ENCODE measurements around the gene MED16.
A peak's percentile ranks its signal among the peaks of the same experiment; 100 is the strongest.

The MED16 gene, protein sequence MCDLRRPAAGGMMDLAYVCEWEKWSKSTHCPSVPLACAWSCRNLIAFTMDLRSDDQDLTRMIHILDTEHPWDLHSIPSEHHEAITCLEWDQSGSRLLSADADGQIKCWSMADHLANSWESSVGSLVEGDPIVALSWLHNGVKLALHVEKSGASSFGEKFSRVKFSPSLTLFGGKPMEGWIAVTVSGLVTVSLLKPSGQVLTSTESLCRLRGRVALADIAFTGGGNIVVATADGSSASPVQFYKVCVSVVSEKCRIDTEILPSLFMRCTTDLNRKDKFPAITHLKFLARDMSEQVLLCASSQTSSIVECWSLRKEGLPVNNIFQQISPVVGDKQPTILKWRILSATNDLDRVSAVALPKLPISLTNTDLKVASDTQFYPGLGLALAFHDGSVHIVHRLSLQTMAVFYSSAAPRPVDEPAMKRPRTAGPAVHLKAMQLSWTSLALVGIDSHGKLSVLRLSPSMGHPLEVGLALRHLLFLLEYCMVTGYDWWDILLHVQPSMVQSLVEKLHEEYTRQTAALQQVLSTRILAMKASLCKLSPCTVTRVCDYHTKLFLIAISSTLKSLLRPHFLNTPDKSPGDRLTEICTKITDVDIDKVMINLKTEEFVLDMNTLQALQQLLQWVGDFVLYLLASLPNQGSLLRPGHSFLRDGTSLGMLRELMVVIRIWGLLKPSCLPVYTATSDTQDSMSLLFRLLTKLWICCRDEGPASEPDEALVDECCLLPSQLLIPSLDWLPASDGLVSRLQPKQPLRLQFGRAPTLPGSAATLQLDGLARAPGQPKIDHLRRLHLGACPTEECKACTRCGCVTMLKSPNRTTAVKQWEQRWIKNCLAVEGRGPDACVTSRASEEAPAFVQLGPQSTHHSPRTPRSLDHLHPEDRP

DNA sequence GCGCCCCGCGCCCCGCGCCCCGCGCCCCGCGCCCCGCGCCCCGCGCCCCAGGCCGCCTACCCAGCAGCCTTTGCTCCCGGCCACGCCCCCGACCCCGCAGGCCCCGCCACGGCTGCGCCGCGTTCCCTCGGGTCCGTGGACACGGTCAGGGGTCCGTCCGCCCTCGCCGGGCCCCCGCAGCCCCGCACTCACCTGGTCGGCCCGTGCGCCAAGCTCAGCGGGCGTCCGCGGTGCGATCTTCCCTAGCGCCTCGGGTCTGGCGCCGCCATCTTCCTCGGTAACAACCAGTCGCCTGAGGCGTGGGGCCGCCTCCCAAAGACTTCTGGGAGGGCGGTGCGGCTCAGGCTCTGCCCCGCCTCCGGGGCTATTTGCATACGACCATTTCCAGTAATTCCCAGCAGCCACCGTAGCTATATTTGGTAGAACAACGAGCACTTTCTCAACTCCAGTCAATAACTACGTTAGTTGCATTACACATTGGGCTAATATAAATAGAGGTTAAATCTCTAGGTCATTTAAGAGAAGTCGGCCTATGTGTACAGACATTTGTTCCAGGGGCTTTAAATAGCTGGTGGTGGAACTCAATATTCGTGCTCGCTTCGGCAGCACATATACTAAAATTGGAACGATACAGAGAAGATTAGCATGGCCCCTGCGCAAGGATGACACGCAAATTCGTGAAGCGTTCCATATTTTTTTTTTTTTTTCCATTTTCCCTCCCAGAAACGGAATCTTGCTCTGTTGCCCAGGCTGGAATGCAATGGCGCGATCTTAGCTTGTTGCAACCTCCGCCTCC lies at the start of gene MED16, which contains the start of gene RNU6-9:
Gene MED16, minus strand, starts transcription at position 294 of the 796 bp plus-strand sequence. CDS start 2,056 bp downstream, outside the sequence.
Gene RNU6-9, plus strand, starts transcription at position 591 of the 796 bp plus-strand sequence.
- peak; percentile 69 for DNase-seq

DNA sequence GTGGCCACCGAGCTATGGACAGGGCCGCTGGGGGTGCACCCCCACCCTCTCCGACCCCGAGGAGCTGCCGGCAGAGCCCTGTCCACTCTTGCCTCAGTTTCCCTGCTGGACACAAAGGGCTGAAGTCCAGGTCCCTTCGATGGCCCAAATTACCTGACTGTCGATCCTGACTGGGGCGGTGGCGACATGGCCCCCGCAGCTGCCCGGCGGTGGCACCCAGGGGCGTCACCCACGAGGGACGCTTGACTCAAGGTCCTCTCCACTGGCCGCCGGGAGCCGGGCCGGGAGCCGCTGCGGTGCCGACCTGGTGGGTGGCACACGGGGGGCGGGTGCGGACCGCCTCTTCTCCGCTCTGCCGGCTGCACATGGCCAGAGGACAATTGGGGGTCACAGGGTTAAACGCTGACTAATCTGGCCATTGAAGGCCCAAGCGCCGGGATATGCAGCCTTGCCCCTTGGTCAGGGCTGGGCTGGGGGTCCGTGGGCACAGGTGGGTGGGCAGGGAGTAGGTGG lies 49.2 kb upstream of the MED16 start:
- no peak for DNase-seq

DNA sequence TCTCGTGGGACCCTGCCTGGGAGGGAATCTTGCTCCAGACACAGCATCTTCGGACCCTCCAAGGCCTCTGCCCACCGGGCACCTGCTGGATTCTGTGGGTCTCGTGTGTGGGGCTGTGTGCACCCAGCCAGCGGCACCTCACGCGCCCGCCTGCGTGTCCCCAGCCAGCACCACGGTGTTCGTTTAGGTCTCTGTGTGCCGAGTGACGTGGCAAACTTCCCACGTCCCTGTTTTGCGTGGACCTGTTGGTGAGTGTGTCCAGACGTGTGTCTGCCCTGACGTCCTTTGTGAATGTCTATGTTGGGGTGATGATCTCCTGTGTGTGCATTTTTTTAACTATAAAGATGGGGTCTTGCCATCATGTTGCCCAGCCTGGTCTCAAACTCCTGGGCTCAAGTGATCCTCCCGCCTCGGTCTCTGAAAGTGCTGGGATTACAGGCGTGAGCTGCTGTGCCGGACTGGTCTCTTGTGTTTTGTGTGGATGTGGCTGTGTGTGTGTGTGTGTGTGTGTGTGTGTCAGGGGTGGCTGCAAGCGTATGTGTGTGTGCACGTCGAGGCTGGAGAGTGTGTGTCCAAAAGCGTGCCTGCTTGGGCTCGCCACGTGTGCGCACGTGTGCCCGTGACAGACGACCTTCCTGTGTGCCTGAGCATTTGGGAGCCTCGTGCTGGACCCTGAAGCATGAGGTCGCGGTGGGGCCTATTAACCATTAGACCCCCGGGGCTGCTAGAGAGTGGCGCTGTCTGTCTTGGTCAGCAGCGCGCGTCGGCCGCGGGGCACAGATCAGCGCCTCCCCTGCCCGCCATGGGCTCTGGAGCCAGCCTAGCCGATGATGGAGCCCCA lies 48.5 kb upstream of the MED16 start:
- no peak for DNase-seq

DNA sequence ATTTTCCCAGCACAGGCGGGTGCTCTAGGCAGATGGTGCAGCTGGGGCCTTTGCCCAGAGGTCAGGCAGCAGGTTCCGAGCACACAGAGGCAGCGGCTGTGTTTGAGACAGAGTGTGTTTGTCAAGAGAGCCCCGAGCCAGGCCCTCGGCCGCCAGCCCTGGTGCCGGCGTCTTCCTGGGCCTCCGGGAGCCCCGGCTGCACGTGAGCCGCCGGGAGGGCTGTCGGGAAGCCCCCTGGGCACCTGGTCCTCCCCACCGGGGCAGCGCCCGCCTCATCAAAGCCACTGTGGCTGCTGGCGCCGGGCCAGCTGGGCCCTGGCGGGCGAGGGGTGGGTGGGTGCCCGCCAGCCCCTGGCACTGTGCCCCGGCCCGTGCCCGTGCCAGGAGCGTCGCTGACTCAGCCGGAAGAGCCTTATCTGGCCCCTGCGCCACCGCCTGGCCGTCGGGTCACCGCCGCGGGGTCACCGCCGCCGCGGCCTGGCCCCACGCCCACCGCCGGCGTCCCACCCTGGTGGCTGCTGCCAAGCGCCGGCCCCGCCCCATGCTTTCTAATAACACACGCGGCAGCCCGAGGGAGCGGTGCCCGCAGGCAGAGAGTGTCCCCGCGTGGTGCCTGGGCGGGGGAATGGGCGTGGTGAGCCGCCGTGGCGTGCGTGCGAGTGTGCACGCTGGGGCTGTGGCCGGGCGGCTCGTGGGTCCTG lies 47.8 kb upstream of the MED16 start:
- DNase-seq, result peak; percentile 59

DNA sequence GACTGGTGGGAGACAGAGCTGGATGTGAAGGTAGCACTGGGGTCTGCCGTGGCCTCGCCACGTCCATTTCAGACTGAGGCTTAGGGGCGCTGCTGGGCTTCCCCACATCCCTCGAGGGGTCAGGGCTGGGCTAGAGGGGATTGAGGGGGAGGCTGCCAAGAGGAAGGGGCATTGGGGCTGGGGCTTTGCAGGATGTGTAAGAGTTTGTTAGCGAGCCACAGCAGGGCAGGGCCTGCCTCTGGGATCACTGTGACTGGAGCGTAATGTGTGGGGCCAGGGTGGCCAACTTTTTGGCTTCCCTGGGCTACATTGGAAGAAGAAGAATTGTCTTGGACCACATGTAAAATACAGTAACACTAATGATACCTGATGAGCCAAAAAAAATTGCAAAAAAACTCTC lies 46.9 kb upstream of the MED16 start:
- DNase-seq, result no peak

DNA sequence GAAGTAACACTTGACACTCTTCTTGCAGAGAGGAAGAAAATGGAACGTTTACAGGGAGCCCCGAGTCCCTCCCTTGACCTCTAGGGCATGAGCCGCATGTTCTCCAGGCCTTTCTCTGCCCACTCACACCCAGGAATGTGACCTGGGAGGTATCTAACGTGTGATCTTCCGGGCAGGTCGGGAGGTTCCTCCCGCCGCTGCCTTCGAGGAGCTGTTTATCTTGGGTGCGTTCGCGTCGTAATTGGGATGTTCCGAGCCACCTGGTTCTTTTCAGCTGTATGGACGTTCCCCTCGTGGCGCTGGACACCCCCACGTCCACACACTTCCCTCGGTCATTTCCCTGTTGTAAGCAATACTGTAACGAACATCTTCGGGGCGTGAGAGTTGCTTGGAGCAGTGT lies 46.5 kb upstream of the MED16 start:
- DNase-seq, result no peak

DNA sequence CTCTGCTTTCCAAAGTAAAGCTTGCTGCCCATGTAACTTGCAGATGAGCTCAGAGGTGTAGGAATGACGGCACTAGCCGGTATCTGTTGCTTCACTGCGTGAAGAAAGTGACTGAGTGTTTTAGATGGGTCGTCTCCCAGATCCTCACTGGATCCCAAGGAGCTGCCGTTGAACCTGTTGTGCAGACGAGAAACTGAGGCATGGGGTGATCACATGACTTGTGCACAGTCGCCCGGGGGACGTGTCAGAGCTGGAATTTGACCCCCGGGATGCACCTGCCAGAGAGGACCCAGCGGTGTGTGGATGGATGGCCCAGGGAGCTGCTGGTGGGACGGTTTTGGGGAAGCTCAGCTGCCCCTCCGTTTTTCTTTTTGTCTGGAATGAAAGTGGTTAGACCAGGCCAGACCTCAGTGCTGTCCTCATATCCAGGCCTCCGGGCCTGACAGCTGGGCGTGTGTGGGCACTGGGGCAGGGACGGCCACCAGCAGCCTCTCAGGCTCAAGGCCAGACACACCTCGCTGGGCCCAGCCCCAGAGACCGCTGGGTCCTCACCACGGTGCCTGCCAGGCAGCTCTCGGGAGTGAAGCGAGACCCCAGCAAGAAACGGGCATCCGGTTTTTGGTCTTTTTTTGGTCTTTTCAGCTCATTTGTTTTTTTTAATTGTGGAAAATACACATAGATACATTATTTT lies 45.4 kb upstream of the MED16 start:
- no peak for DNase-seq

DNA sequence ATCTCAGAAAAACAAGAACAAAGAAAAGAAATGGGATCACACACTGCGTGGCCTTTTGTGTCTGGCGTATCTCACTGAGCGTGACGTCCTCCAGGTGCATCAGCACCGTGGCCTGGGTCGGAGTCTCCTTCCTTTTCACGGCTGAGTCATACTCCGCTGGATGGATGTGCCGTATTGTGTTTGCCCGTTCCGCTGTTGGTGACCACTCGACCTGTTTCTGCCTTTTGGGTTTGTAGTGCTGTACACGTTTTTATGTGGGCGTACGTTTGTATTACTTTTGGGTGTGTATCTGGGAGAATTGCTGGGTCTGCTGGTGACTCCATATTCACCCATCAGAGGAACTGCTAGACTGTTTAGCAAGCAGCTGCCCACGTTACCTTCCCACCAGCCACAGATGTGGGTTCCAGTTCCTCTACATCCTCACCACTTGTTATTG lies 44.3 kb upstream of the MED16 start:
- DNase-seq, result no peak

DNA sequence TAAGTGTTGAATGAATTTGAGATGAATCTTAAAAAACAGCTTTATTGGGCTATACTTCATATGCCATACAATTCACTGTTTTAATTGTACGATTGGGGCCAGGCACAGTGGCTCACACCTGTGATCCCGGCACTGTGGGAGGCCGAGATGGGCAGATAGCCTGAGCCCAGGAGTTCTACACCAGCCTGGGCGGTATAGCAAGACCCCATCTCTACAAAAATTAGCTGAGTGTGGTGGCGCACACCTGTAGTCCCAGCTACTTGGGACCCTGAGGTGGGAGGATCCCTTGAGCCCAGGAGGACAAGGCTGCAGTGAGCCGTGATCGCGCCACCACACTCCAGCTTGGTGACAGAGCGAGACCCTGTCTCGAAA lies 43.2 kb upstream of the MED16 start:
- DNase-seq, result no peak

DNA sequence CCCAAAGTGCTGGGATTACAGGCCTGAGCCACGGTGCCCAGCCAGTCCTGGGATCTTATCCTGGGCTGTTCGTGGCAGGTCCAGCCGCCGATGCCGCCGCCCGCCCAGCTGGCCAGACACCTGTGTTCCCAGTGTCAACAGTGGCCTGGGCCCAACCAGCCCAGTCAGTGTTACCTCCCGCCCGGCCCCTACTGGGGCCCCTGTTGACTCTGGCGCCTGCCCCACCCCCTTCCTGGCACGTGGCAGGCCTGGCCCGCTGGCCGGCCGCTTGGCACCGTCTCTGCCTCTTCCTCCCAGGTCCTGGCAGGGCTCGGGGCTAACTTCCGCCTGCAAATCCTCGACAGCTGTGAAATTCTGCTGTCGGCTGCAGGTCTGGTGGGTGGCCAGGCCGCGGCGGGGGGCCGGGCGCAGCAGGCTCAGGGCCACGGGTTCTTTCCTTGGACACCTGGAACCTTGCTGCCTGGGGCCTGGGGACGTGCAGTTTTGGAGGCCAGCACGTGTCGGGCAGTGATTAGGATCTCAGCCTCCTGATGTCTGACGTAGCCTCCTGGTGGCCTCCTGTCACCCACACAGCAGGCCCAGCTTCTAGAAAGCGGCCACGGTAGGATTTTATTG lies 42.0 kb upstream of the MED16 start:
- no peak for DNase-seq

DNA sequence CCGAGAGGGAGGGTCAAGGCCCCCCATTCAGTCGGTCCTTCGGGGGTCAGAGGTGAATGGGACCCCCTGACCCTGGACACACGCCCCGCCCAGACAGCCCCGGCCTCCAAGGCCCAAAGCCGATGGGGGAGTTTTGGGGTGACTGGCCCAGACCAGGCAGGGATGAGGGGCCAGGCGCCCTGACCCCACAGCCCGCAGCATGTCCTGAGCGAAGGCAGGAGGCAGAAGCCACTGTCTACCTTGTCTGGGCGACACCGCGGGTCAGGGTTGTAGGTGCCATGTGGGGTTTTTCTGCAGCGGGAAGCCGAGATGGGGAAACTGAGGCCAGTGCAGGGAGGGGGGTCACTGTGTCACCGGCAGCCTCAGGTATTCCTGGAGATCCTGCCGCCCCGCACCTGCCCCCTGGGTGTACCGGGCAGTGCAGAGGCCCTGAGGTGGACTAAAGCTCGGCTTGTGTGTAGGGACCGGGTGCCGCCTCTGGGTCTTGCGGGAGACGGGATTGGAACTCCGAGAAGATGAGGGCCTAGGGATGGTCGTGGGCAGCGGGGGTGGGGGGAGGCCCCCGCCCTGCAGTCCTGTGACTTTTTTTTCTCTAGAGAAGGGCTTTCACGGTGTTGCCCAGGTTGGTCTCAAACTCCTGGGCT lies 41.3 kb upstream of the MED16 start:
- no peak for DNase-seq

DNA sequence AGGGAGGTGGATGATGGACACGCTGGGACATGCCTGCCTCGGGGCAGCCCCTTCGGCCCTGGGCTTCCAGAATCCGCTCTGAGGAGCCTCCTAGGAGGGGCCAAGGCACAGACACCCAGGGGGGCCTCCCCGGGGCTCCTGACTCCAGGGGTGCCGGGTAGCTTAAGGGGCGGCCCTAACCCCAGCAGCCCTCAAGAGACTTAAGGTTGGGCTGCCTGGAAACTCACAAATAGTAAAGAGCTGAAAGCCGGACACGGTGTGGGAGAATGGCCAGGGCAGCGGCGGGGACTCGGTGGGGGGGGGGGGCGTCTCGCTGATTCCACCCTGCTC lies 40.5 kb upstream of the MED16 start:
- DNase-seq, result no peak

DNA sequence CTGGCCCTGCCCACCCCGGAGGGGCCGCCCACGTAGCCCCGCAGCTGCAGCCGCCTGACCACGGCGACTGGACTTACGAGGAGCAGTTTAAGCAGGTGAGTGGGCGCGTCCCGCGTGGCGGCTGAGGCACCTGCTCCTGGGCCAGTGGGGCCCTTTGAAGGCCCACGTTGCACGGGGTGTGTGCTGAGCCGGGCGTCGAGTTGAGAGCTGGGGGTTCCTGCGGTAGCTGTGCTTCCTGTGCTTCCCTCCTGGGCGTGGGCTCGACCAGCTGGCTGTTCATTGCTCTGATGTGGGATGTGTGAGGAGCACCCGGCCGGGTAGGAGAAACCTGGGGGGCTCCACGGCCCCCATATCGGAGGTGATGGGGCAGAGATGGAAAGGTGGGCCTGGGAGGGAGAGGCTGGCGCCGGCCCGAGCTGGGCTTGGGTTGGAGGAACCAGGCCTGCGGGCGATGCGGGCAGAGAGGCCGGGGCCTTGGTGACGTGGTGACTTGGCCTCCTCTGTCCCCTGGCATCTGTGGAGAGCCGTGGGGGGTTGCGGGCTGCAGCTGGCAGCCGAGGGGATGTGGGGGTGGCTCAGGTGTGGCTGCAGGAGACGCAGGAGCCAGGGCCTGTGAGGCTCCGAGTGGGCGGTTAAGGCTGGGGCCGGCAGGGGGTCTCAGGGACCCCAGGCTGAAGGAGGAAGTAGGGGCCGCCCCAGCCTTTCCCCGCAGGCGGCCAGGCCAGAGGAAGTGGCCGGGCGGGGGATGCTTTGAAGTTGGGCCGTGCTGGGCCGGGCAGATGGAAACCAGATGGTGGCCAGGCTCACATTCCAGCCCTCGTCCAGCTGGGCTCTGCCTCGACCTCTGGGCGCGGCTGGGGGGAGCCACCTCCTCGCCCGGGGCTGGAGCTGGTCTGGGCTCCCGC lies 39.9 kb upstream of the MED16 start:
- DNase-seq, result no peak

DNA sequence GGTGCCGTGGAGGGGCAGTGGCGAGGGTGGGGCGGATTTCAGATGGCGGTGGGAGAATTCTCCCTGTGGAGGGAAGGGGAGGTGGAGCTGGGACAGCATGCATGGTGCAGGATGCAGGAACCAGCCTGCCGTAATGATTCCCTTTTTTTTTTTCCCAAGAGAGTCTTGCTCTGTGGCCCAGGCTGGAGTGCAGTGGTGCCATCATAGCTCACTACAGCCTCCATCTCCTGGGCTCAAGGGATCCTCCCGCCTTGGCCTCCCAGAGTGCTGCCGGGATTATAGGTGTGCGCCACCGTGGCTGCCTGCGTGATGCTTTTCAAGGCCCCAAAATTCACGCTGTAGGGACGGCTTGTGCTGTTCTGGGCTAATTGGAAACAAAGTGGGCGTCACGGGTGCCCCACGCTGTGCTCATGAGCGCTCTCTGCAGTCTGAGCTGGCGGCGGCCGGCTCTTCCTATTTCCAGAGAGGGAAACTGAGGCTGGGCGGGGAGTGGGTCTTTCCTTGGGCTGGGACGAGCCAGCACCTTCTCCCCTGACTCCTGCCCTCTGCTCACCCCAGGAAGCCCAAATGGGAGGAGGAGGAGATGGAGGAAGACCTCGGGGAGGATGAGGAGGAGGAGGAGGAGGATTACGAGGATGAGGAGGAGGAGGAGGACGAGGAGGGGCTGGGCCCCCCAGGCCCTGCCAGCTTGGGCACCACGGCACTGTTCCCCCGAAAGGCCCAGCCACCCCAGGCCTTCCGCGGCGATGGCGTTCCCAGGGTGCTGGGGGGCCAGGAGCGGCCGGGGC lies 39.1 kb upstream of the MED16 start:
- DNase-seq, result no peak

DNA sequence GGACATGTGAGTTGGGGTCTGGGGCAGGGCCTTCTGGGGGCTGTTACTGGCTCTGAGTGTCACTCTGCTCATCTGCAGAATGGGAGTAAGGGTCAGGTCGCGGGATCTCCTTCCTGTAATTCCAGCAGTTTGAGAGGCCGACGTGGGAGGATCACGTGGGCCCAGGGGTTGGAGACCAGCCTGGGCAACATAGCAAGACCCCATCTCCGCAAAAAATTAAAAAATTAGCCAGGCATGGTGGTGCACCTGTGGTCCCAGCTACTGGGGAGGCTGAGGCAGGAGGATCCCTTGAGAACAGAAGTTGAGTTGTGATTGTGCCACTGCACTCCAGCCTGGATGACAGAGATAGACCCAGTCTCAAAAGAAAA lies 36.9 kb upstream of the MED16 start:
- DNase-seq, result no peak

DNA sequence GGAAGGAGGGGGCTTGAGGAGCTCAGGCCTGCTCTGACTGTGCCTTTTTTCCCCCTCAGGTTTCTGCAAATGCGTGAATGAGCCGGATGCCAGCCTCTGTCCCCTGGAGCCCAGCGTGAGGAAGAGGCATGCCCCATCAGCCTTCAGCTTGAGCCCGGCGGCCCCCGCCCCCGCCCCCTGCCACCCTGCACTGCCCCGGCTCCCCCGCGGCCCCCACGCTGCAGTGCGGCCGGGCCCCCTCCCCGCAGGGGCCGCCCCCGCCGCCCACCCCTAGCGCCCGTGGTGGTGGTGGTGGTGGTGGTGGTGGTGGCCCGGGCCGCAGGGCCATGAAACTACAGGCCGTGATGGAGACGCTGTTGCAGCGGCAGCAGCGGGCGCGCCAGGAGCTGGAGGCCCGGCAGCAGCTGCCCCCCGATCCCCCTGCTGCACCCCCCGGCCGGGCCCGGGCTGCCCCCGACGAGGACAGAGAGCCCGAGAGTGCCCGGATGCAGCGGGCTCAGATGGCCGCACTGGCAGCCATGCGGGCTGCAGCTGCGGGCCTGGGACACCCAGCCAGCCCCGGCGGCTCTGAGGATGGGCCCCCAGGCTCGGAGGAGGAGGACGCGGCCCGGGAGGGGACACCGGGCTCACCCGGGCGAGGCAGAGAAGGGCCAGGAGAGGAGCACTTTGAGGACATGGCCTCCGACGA lies 36.4 kb upstream of the MED16 start:
- DNase-seq, result no peak
